Measurements from ENCODE around the gene TTBK2. TPM values are rescaled to one million over a fixed set of nuclear protein-coding genes. Genes with fewer than 3 reads are reported as not detected.
A peak's percentile ranks its signal among the peaks of the same experiment; 100 is the strongest.

TTBK2 gene
- total RNA-seq, 1 donor from 2014 or later: 23.3 TPM

DNA sequence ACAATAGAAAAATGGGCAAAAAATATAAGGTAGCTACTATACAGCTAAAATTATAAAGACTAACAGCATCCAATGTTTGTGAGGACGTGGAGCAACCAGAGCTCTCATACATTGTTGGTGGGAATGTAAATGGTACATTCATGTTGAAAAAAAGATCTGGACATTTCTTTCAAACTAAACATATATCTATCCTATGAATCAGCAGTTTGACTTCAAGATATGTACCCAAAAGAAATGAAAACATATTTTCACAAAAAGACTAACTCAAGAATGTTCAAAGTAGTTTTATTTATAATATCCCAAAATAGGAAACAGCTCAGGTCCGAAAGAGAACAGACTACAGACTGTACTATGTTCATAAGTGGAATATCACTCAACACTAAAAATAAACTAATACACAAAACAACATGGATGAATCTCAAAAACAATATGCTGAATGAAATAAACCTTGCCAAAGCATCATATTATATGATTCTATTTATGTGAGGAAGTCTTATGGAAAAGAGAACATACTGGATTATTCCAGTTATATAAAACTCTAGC, 8.8 kb upstream of the TTBK2 start:
- no peaks in the 10 kb centered on the region for H3K27me3 ChIP-seq (ENCODE audit: low read depth)
- no peaks in the 10 kb centered on the region for H3K9me3 ChIP-seq (replicated peaks)
- peaks cover 9% of the 10 kb centered on the region for H3K4me1 ChIP-seq
- H3K27ac ChIP-seq (replicated peaks): peak overlapping the region; percentile 43
- no peak for DNase-seq
- H3K36me3 ChIP-seq: no peaks in the 10 kb centered on the region
- TF ChIP-seq CTCF (IDR thresholded peaks at IDR 0.05; ENCODE audit: borderline replicate concordance): no peak
- no peak overlapping the region for H3K4me3 ChIP-seq
- intact Hi-C loops (cut with micrococcal nuclease): loop anchor here (5.0 to 10.0 kb wide), 2 partner anchors 125 to 227 kb away; no protein-coding TSS in a partner anchor

- Histone ChIP-seq H3K4me1 (peaks cover 36% of the 10 kb centered on the region), H3K4me3 (peak overlapping the region; percentile 89), H3K9me3 (replicated peaks) (no peaks in the 10 kb centered on the region), H3K36me3 (no peaks in the 10 kb centered on the region), H3K27me3 (ENCODE audit: low read depth) (no peaks in the 10 kb centered on the region), H3K27ac (replicated peaks) (peak overlapping the region; percentile 87)
- DNase-seq: no peak
- intact Hi-C loops (cut with micrococcal nuclease): loop anchor here (10.0 kb wide), 1 partner anchor 117 kb away; no protein-coding TSS in a partner anchor
- TF ChIP-seq CTCF (IDR thresholded peaks at IDR 0.05; ENCODE audit: borderline replicate concordance): no peak
Measured at GRCh38 chr15:42921342-42921731, 759 bp upstream of the TTBK2 start.

GRCh38 chr15:42919799-42920518, 619 bp downstream of the TTBK2 start:
- H3K27me3 ChIP-seq (ENCODE audit: low read depth): no peaks in the 10 kb centered on the region
- DNase-seq: peak; percentile 48
- H3K4me3 ChIP-seq: peak overlapping the region; percentile 89
- TF ChIP-seq CTCF (IDR thresholded peaks at IDR 0.05; ENCODE audit: borderline replicate concordance): no peak
- no peaks in the 10 kb centered on the region for H3K9me3 ChIP-seq (replicated peaks)
- peak overlapping the region; percentile 87 for H3K27ac ChIP-seq (replicated peaks)
- intact Hi-C loops (cut with micrococcal nuclease): loop anchor here (10.0 kb wide), 1 partner anchor 115 kb away; no protein-coding TSS in a partner anchor
- H3K4me1 ChIP-seq: peaks cover 36% of the 10 kb centered on the region
- H3K36me3 ChIP-seq: no peaks in the 10 kb centered on the region

- no peak for TF ChIP-seq CTCF (IDR thresholded peaks at IDR 0.05; ENCODE audit: borderline replicate concordance)
- no peak for DNase-seq
- H3K4me3 ChIP-seq: peak overlapping the region; percentile 89
- peak overlapping the region; percentile 87 for H3K27ac ChIP-seq (replicated peaks)
- H3K36me3 ChIP-seq: no peaks in the 10 kb centered on the region
- peaks cover 36% of the 10 kb centered on the region for H3K4me1 ChIP-seq
- H3K9me3 ChIP-seq (replicated peaks): no peaks in the 10 kb centered on the region
- H3K27me3 ChIP-seq (ENCODE audit: low read depth): no peaks in the 10 kb centered on the region
- intact Hi-C loops (cut with micrococcal nuclease): no loop called here
Measured at GRCh38 chr15:42919308-42919707, 1.3 kb downstream of the TTBK2 start.

DNA sequence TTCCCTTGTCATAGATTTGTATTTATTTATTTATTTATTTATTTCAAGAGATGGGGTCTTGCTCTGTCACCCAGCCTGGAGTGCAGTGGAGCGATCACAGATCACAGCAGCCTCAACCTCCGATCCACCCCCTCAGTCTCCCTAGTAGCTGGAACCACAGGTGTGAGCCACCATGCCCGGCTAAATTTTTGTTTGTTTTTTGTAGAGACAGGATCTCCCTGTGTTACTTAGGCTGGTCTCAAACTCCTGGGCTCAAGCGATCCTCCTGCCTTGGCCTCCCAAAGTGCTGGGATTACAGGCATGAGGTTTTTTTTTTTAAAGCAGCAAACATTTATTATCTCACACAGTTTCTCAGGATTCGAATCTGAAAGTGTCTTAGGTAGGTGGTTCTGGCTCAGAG, 2.5 kb downstream of the TTBK2 start:
- Histone ChIP-seq H3K27ac (replicated peaks) (no peak overlapping the region), H3K4me3 (no peak overlapping the region), H3K27me3 (ENCODE audit: low read depth) (no peaks in the 10 kb centered on the region), H3K4me1 (peaks cover 36% of the 10 kb centered on the region), H3K9me3 (replicated peaks) (no peaks in the 10 kb centered on the region), H3K36me3 (no peaks in the 10 kb centered on the region)
- intact Hi-C loops (cut with micrococcal nuclease): no loop called here
- DNase-seq: no peak
- TF ChIP-seq CTCF (IDR thresholded peaks at IDR 0.05; ENCODE audit: borderline replicate concordance): no peak
